Muscle layer of duodenum (tissue), 2 donors: ENCODE measurements around the gene HOTAIR.

Source experiments
- H3K27ac ChIP-seq: one replicate; pipeline ENCODE4 v1.7.0; 2013; ENCODE audit warnings: mild to moderate bottlenecking, low read length
- H3K27me3 ChIP-seq: one replicate; pipeline ENCODE4 v1.7.0; 2013; ENCODE audit warnings: low read depth, mild to moderate bottlenecking, control low read depth, low read length
- H3K36me3 ChIP-seq, 2 donors: one replicate each; pipeline ENCODE4 v1.7.0; 2013; ENCODE audit warnings: low read length in 2 of 2, control low read depth in 1 of 2, mild to moderate bottlenecking in 1 of 2; ENCODE audit not compliant: insufficient read depth in 2 of 2, control insufficient read depth in 1 of 2
- H3K4me1 ChIP-seq, 2 donors: one replicate each; pipeline ENCODE4 v1.7.0; 2013; ENCODE audit warnings: low read length in 2 of 2, mild to moderate bottlenecking in 2 of 2, control low read depth in 1 of 2, moderate library complexity in 1 of 2; ENCODE audit not compliant: insufficient read depth in 2 of 2, control insufficient read depth in 1 of 2
- H3K4me3 ChIP-seq, 2 donors: one replicate each; pipeline ENCODE4 v1.7.0; 2013; ENCODE audit warnings: low read length in 2 of 2, low read depth in 1 of 2, mild to moderate bottlenecking in 1 of 2
- H3K9me3 ChIP-seq, 2 donors: one replicate each; pipeline ENCODE4 v1.7.0; 2013; ENCODE audit warnings: low read length in 2 of 2, control low read depth in 1 of 2, mild to moderate bottlenecking in 1 of 2; ENCODE audit not compliant: control insufficient read depth in 1 of 2
- donor health status: healthy.

The HOTAIR gene

DNA sequence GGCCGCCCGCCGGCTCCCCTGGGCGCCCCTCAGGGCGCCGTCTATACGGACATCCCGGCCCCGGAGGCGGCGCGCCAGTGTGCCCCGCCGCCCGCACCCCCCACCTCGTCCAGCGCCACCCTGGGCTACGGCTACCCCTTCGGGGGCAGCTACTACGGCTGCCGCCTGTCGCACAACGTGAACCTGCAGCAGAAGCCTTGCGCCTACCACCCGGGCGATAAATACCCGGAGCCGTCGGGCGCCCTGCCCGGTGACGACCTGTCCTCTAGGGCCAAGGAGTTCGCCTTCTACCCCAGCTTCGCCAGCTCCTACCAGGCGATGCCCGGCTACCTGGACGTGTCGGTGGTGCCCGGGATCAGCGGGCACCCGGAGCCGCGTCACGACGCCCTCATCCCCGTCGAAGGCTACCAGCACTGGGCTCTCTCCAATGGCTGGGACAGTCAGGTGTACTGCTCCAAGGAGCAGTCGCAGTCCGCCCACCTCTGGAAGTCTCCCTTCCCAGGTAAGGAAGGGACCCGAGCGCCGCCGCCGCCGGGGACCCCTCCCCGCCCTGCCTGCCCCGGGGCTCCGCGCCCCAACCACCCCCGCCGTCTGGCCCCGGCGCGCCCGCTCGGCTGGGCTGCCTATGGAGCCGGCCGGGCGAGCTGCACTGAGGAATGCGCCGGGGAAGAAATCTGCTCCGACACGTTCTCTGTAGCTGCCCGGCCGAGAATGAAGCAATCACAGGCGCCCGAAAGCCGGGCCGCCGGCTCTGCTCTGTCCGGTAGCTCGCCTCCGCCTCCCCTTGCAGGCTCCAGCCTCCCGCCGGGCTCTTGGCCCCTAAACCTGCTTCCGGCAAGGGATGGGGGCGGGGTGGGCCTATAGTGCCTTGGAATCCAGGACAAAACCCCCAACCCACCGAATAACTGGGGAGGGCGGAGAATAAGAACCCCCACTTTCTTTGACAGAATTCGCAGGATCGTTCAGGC, 35.3 kb downstream of the HOTAIR start:
- no peak overlapping the region for H3K27ac ChIP-seq
- no peaks in the 10 kb centered on the region for H3K36me3 ChIP-seq
- peaks cover 74% of the 10 kb centered on the region for H3K27me3 ChIP-seq
- peaks cover 0 to 23% of the 10 kb centered on the region in 2 donors for H3K4me1 ChIP-seq
- no peaks in the 10 kb centered on the region for H3K9me3 ChIP-seq
- no peak overlapping the region for H3K4me3 ChIP-seq

DNA sequence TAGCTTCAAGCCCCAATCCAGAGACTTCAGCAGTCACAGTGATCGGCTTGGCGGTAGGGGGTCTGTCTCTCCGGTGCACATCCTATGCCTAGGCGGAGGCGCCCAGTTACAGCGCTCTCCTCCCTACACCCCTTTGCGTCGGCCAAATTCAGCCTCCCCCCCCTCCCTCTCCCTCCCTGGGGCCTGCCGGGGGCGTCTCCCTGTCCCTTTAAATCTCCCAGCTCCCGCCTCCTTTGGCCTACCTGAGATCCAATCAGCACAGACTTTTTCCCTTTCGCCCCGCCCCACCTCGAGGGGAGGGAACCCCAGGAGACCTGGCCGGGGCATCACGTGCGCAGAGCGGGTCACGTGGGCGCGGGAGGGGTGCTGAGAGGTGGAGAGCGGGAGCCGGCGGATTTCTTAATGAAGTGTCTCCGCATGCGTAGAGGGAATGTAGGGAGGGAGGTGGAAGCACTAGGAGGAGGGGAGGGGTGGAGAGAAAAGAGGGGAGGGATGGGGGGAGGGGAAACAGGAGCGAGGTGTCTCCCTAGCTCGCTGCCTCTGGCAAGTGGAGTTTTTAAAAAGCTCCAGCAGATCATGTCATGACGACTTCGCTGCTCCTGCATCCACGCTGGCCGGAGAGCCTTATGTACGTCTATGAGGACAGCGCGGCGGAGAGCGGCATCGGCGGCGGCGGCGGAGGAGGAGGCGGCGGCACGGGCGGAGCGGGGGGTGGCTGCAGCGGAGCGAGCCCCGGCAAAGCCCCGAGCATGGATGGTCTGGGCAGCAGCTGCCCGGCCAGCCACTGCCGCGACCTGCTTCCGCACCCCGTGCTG, 36.2 kb downstream of the HOTAIR start, which contains the start of gene HOXC13:
TSS of gene HOXC13 (plus strand) at position 506 of the 815 bp plus-strand sequence. CDS start at position 582, 76 bp downstream.
- peaks cover 74% of the 10 kb centered on the region for H3K27me3 ChIP-seq
- H3K4me1 ChIP-seq, result peaks cover 0 to 23% of the 10 kb centered on the region in 2 donors
- H3K36me3 ChIP-seq, result no peaks in the 10 kb centered on the region
- H3K9me3 ChIP-seq, result no peaks in the 10 kb centered on the region
- no peak within 1 kb of the TSS for H3K4me3 ChIP-seq
- no peak within 1 kb of the TSS for H3K27ac ChIP-seq

DNA sequence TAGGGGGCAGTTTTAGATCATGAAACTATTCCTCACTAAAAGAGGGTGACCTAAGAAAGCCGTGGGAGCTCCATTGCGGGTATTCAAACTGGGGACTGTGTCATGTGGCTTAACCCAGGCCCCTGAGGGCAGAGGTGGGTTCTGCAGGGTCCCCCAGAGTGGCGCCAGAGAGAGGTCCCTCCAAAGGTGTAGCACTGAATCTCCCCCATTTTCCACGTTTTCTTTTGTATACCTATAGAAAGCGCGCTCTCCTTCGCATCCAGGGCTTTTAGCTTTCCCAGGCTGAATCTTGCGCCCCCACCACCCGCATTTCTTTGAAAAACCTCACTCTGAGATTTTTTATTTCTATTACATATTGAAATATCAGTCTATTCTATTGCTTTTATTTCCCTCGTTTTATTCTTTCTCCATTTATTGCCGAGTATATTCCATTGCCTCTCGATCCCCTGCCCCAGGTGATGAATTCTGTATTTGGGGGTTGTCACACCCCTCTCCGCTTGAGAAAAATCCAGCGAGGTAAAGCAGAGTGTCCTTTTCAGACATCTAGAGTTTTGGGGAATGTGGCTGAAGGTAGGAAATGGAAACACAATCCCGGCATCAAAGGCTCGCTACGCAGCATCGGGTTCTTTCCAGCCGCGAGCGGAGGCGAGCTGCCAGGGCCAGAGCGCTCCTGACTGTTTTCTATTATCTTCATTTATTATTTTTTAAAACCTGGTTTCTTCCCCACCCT, 37.0 kb downstream of the HOTAIR start:
- Histone ChIP-seq H3K27me3 (peaks cover 78% of the 10 kb centered on the region), H3K4me3 (no peak overlapping the region), H3K36me3 (no peaks in the 10 kb centered on the region), H3K4me1 (peaks cover 0 to 23% of the 10 kb centered on the region in 2 donors), H3K9me3 (no peaks in the 10 kb centered on the region), H3K27ac (no peak overlapping the region)

DNA sequence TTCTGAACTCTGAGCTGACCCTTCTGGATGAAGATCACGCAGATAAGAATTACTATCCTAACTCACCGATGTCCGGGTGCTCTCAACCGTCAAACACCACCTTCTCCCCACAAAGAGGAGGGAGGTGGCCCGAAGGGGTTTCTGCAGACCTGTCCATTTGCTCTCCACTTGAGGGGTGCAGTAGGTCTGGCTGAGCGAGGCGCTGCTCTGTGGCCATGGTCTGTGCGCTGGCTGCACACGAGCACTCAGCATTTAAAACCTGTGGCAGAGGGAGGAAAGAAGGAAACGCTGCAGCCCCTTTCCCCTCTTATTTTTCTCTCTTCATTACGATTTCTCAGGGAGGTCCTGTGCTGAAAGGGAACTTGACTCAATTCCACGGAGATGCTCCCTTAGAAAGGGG, 37.7 kb downstream of the HOTAIR start:
- Histone ChIP-seq H3K9me3 (no peaks in the 10 kb centered on the region), H3K36me3 (no peaks in the 10 kb centered on the region), H3K27ac (no peak overlapping the region), H3K4me1 (peaks cover 0 to 23% of the 10 kb centered on the region in 2 donors), H3K4me3 (no peak overlapping the region), H3K27me3 (peaks cover 81% of the 10 kb centered on the region)

- peak overlapping the region in 1 of 2 donors; percentile 26 for H3K4me3 ChIP-seq
Measured at GRCh38 chr12:53935383-53936341, 39.1 kb downstream of the HOTAIR start.

DNA sequence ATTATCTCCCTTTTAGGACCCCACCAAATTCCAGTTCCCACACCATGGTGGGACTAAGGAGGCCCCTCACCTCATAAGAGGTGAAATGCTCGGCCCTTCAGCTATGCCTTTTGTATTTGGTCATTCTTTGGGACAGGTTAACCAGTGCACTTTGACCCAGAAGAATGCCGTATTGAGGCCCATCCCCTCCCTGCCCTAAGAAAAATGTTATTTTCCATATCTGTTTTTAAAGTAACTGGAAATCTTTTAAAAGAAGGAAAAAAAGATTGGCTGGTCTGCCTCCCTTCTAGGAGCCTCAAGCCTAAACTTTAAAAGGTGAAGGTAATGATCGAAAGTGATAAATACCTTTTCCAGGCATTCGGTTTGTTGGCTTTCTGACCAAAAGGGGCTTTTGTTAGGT, 41.8 kb downstream of the HOTAIR start:
- Histone ChIP-seq H3K36me3 (no peaks in the 10 kb centered on the region), H3K9me3 (peaks cover 0 to 5% of the 10 kb centered on the region in 2 donors), H3K4me3 (no peak overlapping the region), H3K27ac (no peak overlapping the region), H3K27me3 (peaks cover 93% of the 10 kb centered on the region), H3K4me1 (peaks cover 0 to 10% of the 10 kb centered on the region in 2 donors)

More at GRCh38 chr12:53935383-53936341, 39.1 kb downstream of the HOTAIR start:
- H3K9me3 ChIP-seq, result no peaks in the 10 kb centered on the region
- no peaks in the 10 kb centered on the region for H3K36me3 ChIP-seq
- H3K27ac ChIP-seq, result no peak overlapping the region
- H3K4me1 ChIP-seq, result peaks cover 0 to 23% of the 10 kb centered on the region in 2 donors
- H3K27me3 ChIP-seq, result peaks cover 85% of the 10 kb centered on the region

DNA sequence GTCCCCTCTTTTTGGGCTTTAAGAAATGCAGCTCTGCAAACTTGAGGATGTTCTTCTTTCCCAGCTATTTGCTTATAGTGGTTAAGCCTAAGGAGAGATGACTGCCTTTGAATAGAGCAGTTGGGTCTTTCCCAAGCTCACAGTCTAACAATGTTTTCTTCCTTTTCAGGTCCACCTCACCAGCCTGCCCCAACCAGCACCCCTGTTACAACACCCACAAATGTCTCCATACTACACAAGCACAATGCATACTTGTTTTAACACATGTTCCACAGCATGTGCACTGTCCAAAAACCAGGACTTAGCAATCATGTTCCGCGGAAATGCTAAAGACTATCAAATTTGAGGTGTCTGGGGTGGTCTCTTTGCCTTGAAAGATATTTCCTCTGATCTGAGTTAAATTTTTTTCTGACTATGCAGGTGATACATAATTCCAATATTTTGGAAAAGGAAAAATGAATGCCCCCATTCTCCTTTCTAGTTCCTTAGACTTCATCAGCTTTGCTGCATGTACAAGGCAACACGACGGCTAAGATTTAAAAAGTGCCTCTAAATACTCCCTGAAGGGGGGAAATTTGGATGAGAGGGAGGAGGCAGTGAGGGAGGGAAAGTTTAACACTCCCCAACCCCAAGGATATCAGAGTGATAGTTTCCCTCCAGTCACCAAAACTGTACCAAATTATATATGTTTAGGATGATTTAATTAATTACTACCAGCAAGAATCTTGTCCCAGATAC, 42.7 kb downstream of the HOTAIR start:
- peaks cover 0 to 5% of the 10 kb centered on the region in 2 donors for H3K9me3 ChIP-seq
- no peak overlapping the region for H3K4me3 ChIP-seq
- H3K4me1 ChIP-seq, result peaks cover 0 to 10% of the 10 kb centered on the region in 2 donors
- H3K36me3 ChIP-seq, result no peaks in the 10 kb centered on the region
- H3K27me3 ChIP-seq, result peaks cover 91% of the 10 kb centered on the region
- H3K27ac ChIP-seq, result no peak overlapping the region

DNA sequence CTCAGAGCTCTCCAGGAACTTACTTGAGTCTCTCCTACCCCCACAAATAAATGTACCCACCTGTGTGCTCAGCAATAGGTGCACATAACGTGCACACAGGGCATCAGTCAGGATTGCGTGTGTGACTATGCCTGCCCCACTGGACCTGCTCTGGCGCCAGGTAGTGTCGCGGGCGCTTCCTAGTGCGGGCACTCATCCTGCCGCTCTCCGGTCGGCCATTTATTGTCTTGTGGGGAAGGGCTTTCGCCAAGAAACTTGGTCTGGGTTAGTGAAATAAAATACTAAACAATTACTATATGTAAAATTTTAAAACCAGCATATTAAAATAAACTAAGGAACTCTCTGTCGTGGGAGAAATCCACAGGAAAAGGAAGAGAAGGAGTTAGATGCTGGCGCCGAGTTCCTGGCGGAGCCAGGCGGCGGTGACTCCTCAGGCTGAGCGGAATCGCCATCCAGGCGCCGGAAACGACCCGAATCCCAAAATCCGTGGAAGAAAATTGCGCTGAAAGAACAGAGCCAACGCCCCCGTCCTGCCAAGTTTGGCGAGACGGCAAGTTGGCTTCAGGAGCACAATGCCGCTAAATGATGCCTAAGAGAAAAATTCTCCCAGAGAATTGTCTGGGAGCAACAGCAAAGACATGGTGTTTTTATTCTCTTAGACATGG, 44.0 kb downstream of the HOTAIR start:
- Histone ChIP-seq H3K27ac (no peak overlapping the region), H3K9me3 (peaks cover 0 to 5% of the 10 kb centered on the region in 2 donors), H3K27me3 (peaks cover 91% of the 10 kb centered on the region), H3K36me3 (no peaks in the 10 kb centered on the region), H3K4me1 (peaks cover 0 to 9% of the 10 kb centered on the region in 2 donors), H3K4me3 (no peak overlapping the region)

GRCh38 chr12:53929527-53929926, 45.2 kb downstream of the HOTAIR start:
- peaks cover 87% of the 10 kb centered on the region for H3K27me3 ChIP-seq
- H3K27ac ChIP-seq, result no peak overlapping the region
- peaks cover 0 to 5% of the 10 kb centered on the region in 2 donors for H3K9me3 ChIP-seq

More at GRCh38 chr12:53929527-53929926, 45.2 kb downstream of the HOTAIR start:
- no peaks in the 10 kb centered on the region for H3K4me1 ChIP-seq
- H3K36me3 ChIP-seq, result no peaks in the 10 kb centered on the region
- H3K4me3 ChIP-seq, result no peak overlapping the region
